ENCODE measurements around the gene RRP12.

Gene RRP12

GRCh38 chr10:97367126-97367649 is 34.0 kb downstream of the RRP12 start:
- Mint-ChIP-seq H3K9me3 (no peaks in the 10 kb centered on the region), H3K36me3 (ENCODE audit: low read depth) (peaks cover 12% of the 10 kb centered on the region), H3K27ac (no peak overlapping the region), H3K4me1 (ENCODE audit: low read depth) (no peaks in the 10 kb centered on the region), H3K27me3 (ENCODE audit: low read depth) (no peaks in the 10 kb centered on the region), H3K4me3 (no peak overlapping the region)
- DNase-seq (ENCODE audit: low spot score): no peak

DNA sequence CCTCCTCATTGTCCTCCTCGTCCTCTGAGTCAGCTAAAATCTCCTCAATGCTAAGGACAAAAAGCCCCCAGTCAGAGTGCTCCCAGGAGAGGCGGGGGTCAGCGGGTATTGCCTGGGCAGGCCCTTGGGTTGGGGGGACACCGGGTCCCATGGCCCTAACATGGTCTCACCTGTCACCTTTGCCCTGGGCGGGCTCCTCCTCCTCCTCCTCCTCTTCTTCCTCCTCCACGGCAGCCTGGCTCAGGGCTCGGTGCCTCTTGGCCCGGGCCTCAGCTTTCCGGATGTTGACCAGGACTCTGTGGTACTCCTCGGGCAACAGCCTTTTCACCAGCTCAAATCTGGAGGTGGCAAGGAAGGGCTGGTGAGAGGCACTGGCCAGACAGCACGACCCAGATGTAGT is 34.6 kb downstream of the RRP12 start:
- Mint-ChIP-seq H3K36me3 (ENCODE audit: low read depth) (peaks cover 11% of the 10 kb centered on the region), H3K27ac (no peak overlapping the region), H3K27me3 (ENCODE audit: low read depth) (no peaks in the 10 kb centered on the region), H3K9me3 (no peaks in the 10 kb centered on the region), H3K4me1 (ENCODE audit: low read depth) (no peaks in the 10 kb centered on the region), H3K4me3 (no peak overlapping the region)
- no peak for DNase-seq (ENCODE audit: low spot score)

- Mint-ChIP-seq H3K27me3 (ENCODE audit: low read depth) (no peaks in the 10 kb centered on the region), H3K27ac (no peak overlapping the region), H3K4me3 (no peak overlapping the region), H3K4me1 (ENCODE audit: low read depth) (no peaks in the 10 kb centered on the region), H3K36me3 (ENCODE audit: low read depth) (peaks cover 11% of the 10 kb centered on the region), H3K9me3 (no peaks in the 10 kb centered on the region)
- DNase-seq (ENCODE audit: low spot score): no peak
These were observed 35.3 kb downstream of the RRP12 start for GRCh38 chr10:97365761-97366351.

GRCh38 chr10:97363071-97363470 is 38.1 kb downstream of the RRP12 start:
- DNase-seq (ENCODE audit: low spot score): no peak
- Mint-ChIP-seq H3K27ac (no peak overlapping the region), H3K4me3 (no peak overlapping the region), H3K4me1 (ENCODE audit: low read depth) (no peaks in the 10 kb centered on the region), H3K36me3 (ENCODE audit: low read depth) (peaks cover 12% of the 10 kb centered on the region), H3K27me3 (ENCODE audit: low read depth) (no peaks in the 10 kb centered on the region), H3K9me3 (no peaks in the 10 kb centered on the region)

- no peak for DNase-seq (ENCODE audit: low spot score)
- Mint-ChIP-seq H3K36me3 (ENCODE audit: low read depth) (peaks cover 12% of the 10 kb centered on the region), H3K27ac (no peak overlapping the region), H3K27me3 (ENCODE audit: low read depth) (no peaks in the 10 kb centered on the region), H3K4me3 (no peak overlapping the region), H3K4me1 (ENCODE audit: low read depth) (no peaks in the 10 kb centered on the region), H3K9me3 (no peaks in the 10 kb centered on the region)
These were observed 38.7 kb downstream of the RRP12 start for GRCh38 chr10:97362310-97363033.

DNA sequence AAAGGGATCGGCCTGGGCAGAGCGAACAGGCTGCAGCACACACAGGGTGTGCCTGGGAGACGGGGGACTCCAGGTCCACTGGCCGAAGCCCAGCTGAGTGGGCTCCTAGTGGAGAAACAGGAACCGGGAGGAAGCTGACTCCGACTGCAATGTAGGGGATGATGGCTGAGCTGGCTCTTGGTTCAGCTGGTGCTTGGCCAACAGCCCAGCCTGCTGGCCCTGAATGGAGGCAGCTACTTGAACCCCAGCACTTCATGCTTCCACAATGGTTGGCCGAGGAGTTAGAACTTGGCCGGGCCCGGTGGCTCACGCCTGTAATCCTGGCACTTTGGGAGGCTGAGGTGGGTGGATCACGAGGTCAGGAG is 39.6 kb downstream of the RRP12 start:
- no peak overlapping the region for H3K27ac Mint-ChIP-seq

DNA sequence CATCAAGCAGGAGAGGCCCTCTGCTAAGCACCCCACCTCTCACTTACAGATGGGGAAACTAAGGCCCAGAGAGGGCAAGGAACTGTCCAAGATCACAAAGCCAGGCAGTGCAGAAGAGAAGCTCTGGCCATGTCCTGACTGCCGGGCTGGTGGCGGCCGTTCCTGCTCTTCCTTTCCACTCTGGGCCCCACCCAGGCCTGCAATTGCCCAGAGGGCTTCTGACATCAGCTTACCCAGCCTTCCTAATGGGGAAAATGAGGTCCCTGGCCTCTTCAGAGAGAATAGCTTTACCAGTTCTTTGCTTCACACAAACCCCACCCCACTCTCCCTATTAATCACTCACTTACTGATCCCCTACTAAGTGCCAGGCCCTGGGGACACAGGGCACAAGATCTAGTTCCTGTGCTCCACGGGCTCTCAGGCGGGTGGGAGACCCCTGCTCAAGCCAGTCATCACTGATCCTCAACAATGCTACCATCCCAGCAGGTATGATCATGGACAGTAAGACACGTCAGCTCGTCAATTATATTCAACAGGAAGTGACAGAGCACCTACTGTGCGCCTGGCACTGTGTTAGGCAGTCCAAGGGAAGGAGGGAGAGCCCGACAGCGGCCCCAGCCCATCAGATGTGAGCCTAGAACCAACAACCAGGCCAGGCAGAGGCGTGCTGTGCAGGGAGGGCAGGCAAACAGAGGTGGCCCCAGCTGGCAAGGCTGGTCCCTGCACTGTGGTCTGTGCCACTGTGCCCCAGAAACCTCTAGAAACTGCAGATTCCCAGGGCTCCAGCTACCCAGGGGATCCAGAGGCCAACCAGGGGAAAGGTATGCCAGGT is 40.2 kb downstream of the RRP12 start:
- H3K9me3 Mint-ChIP-seq: no peaks in the 10 kb centered on the region
- H3K4me3 Mint-ChIP-seq: no peak overlapping the region
- H3K36me3 Mint-ChIP-seq (ENCODE audit: low read depth): peaks cover 17% of the 10 kb centered on the region
- H3K27ac Mint-ChIP-seq: no peak overlapping the region
- no peaks in the 10 kb centered on the region for H3K4me1 Mint-ChIP-seq (ENCODE audit: low read depth)
- no peaks in the 10 kb centered on the region for H3K27me3 Mint-ChIP-seq (ENCODE audit: low read depth)
- DNase-seq (ENCODE audit: low spot score): no peak

More for the DNA sequence above, 39.6 kb downstream of the RRP12 start:
- H3K27me3 Mint-ChIP-seq (ENCODE audit: low read depth): no peaks in the 10 kb centered on the region
- peaks cover 15% of the 10 kb centered on the region for H3K36me3 Mint-ChIP-seq (ENCODE audit: low read depth)
- H3K4me3 Mint-ChIP-seq: no peak overlapping the region
- no peaks in the 10 kb centered on the region for H3K4me1 Mint-ChIP-seq (ENCODE audit: low read depth)
- DNase-seq (ENCODE audit: low spot score): no peak
- H3K9me3 Mint-ChIP-seq: no peaks in the 10 kb centered on the region

- H3K27me3 Mint-ChIP-seq (ENCODE audit: low read depth): no peaks in the 10 kb centered on the region
- peaks cover 4% of the 10 kb centered on the region for H3K4me1 Mint-ChIP-seq (ENCODE audit: low read depth)
- H3K4me3 Mint-ChIP-seq: no peak overlapping the region
- H3K36me3 Mint-ChIP-seq (ENCODE audit: low read depth): peaks cover 17% of the 10 kb centered on the region
- H3K27ac Mint-ChIP-seq: no peak overlapping the region
- H3K9me3 Mint-ChIP-seq: no peaks in the 10 kb centered on the region
- DNase-seq (ENCODE audit: low spot score): no peak
These were observed 42.4 kb downstream of the RRP12 start for GRCh38 chr10:97358781-97359180.

DNA sequence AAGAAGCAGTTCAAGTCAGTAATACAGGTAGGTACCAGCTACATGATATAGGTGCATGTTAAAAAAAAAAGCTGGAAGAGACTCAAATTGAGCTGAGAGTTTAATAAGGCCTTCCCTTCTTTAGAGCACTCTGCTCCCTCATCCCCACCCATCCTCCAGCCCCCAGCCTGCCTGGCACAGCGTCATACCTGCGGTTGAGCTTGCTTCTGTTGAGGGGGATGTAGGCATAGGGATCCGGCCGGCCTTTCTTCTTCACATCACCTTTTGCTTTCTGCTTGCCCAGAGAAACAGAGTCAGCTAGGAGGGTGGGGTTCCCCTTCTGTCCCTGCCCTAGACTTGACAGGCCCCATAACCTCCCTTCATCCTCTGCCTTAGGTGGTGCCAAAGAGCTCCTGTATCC is 42.8 kb downstream of the RRP12 start:
- no peak overlapping the region for H3K27ac Mint-ChIP-seq
- H3K4me3 Mint-ChIP-seq: no peak overlapping the region
- H3K9me3 Mint-ChIP-seq: no peaks in the 10 kb centered on the region
- no peak for DNase-seq (ENCODE audit: low spot score)
- peaks cover 17% of the 10 kb centered on the region for H3K36me3 Mint-ChIP-seq (ENCODE audit: low read depth)
- H3K4me1 Mint-ChIP-seq (ENCODE audit: low read depth): peaks cover 4% of the 10 kb centered on the region
- no peaks in the 10 kb centered on the region for H3K27me3 Mint-ChIP-seq (ENCODE audit: low read depth)

GRCh38 chr10:97356918-97357317 is 44.2 kb downstream of the RRP12 start:
- Mint-ChIP-seq H3K27me3 (ENCODE audit: low read depth) (no peaks in the 10 kb centered on the region), H3K36me3 (ENCODE audit: low read depth) (peaks cover 17% of the 10 kb centered on the region), H3K9me3 (no peaks in the 10 kb centered on the region), H3K27ac (no peak overlapping the region), H3K4me1 (ENCODE audit: low read depth) (peaks cover 4% of the 10 kb centered on the region), H3K4me3 (no peak overlapping the region)
- no peak for DNase-seq (ENCODE audit: low spot score)

GRCh38 chr10:97356318-97356914 is 44.7 kb downstream of the RRP12 start:
- H3K36me3 Mint-ChIP-seq (ENCODE audit: low read depth): peaks cover 17% of the 10 kb centered on the region

GRCh38 chr10:97355571-97355975 is 45.6 kb downstream of the RRP12 start:
- H3K36me3 Mint-ChIP-seq (ENCODE audit: low read depth): peaks cover 17% of the 10 kb centered on the region
- H3K27ac Mint-ChIP-seq: no peak overlapping the region
- H3K27me3 Mint-ChIP-seq (ENCODE audit: low read depth): no peaks in the 10 kb centered on the region
- peaks cover 4% of the 10 kb centered on the region for H3K4me1 Mint-ChIP-seq (ENCODE audit: low read depth)
- no peaks in the 10 kb centered on the region for H3K9me3 Mint-ChIP-seq
- H3K4me3 Mint-ChIP-seq: no peak overlapping the region
- DNase-seq (ENCODE audit: low spot score): no peak

More at GRCh38 chr10:97356318-97356914, 44.7 kb downstream of the RRP12 start:
- Mint-ChIP-seq H3K27me3 (ENCODE audit: low read depth) (no peaks in the 10 kb centered on the region), H3K4me3 (no peak overlapping the region), H3K9me3 (no peaks in the 10 kb centered on the region), H3K4me1 (ENCODE audit: low read depth) (peaks cover 4% of the 10 kb centered on the region), H3K27ac (no peak overlapping the region)
- no peak for DNase-seq (ENCODE audit: low spot score)

DNA sequence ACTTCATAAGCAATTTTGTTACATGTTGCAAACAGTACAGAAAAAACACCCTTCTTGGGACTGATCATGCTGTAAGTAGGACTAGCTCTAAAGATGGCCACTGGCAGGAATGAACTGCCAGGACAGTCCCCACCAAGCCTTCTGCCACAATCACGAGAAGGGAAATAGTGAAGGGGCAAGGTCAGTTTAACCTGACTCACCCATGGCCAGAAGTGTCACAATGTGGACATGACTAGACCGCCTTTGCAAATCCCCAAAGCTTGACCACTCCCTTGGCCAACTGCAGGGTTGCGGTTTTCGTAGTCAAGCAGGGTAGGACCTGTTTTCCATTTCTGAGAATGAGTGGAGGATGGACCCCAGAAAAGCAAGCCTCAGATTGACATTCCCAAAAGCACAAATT is 47.2 kb downstream of the RRP12 start:
- no peaks in the 10 kb centered on the region for H3K9me3 Mint-ChIP-seq
- DNase-seq (ENCODE audit: low spot score): no peak

More for the DNA sequence above, 47.2 kb downstream of the RRP12 start:
- Mint-ChIP-seq H3K27me3 (ENCODE audit: low read depth) (no peaks in the 10 kb centered on the region), H3K36me3 (ENCODE audit: low read depth) (peaks cover 14% of the 10 kb centered on the region), H3K4me3 (no peak overlapping the region), H3K27ac (no peak overlapping the region), H3K4me1 (ENCODE audit: low read depth) (peaks cover 4% of the 10 kb centered on the region)
